Mucosa of stomach (tissue), 1 donor: ENCODE measurements around the gene ARHGAP35.
A peak's percentile ranks its signal among the peaks of the same experiment; 100 is the strongest.
"Not testable (repeated sequence)": the region's sequence is repeated elsewhere in the genome, so short reads cannot be mapped to it uniquely, and the experiment has no call there.

Experiments
- H3K27me3 ChIP-seq: one replicate; pipeline ENCODE4 v1.7.0; 2013; ENCODE audit warnings: mild to moderate bottlenecking, low read length; ENCODE audit not compliant: control insufficient read depth, insufficient read depth
- H3K36me3 ChIP-seq: one replicate; pipeline ENCODE4 v1.7.0; 2013; ENCODE audit warnings: low read length; ENCODE audit not compliant: control insufficient read depth, insufficient read depth
- H3K4me1 ChIP-seq: one replicate; pipeline ENCODE4 v1.7.0; 2013; ENCODE audit warnings: mild to moderate bottlenecking, low read length; ENCODE audit not compliant: control insufficient read depth, insufficient read depth
- H3K4me3 ChIP-seq: one replicate; pipeline ENCODE4 v1.7.0; 2013; ENCODE audit warnings: low read length
- H3K9ac ChIP-seq: one replicate; pipeline ENCODE4 v1.7.0; 2013; ENCODE audit warnings: mild to moderate bottlenecking, low read length, moderate library complexity
- H3K9me3 ChIP-seq: one replicate; pipeline ENCODE4 v1.7.0; 2013; ENCODE audit warnings: mild to moderate bottlenecking, low read length, moderate library complexity; ENCODE audit not compliant: control insufficient read depth
- donor health status: Pancreatic carcinoma.

Gene ARHGAP35

GRCh38 chr19:46862974-46863632 is 2.3 kb downstream of the ARHGAP35 start:
- H3K9me3 ChIP-seq: no peaks in the 10 kb centered on the region
- H3K9ac ChIP-seq: peak overlapping the region; percentile 64
- H3K4me1 ChIP-seq: peaks cover 42% of the 10 kb centered on the region
- H3K36me3 ChIP-seq: no peaks in the 10 kb centered on the region
- H3K4me3 ChIP-seq: peak overlapping the region; percentile 67
- H3K27me3 ChIP-seq: no peaks in the 10 kb centered on the region

- peaks cover 42% of the 10 kb centered on the region for H3K4me1 ChIP-seq
- peak overlapping the region; percentile 21 for H3K4me3 ChIP-seq
- no peaks in the 10 kb centered on the region for H3K27me3 ChIP-seq
- H3K9ac ChIP-seq: peak overlapping the region; percentile 55
- H3K36me3 ChIP-seq: no peaks in the 10 kb centered on the region
- H3K9me3 ChIP-seq: no peaks in the 10 kb centered on the region
Measured at GRCh38 chr19:46863818-46864629, 3.2 kb downstream of the ARHGAP35 start.

- H3K9ac ChIP-seq: no peak overlapping the region
- no peaks in the 10 kb centered on the region for H3K27me3 ChIP-seq
- no peak overlapping the region for H3K4me3 ChIP-seq
- H3K36me3 ChIP-seq: no peaks in the 10 kb centered on the region
- peaks cover 40% of the 10 kb centered on the region for H3K4me1 ChIP-seq
- H3K9me3 ChIP-seq: no peaks in the 10 kb centered on the region
Measured at GRCh38 chr19:46866407-46867136, 5.8 kb downstream of the ARHGAP35 start.

GRCh38 chr19:46867170-46867569 is 6.4 kb downstream of the ARHGAP35 start:
- Histone ChIP-seq H3K9ac (no peak overlapping the region), H3K9me3 (no peaks in the 10 kb centered on the region), H3K4me1 (peaks cover 34% of the 10 kb centered on the region), H3K36me3 (no peaks in the 10 kb centered on the region), H3K27me3 (no peaks in the 10 kb centered on the region), H3K4me3 (no peak overlapping the region)

GRCh38 chr19:46868025-46868802 is 7.4 kb downstream of the ARHGAP35 start:
- no peaks in the 10 kb centered on the region for H3K9me3 ChIP-seq
- H3K9ac ChIP-seq: no peak overlapping the region
- H3K4me3 ChIP-seq: no peak overlapping the region
- H3K4me1 ChIP-seq: peaks cover 24% of the 10 kb centered on the region
- no peaks in the 10 kb centered on the region for H3K27me3 ChIP-seq
- no peaks in the 10 kb centered on the region for H3K36me3 ChIP-seq

GRCh38 chr19:46871173-46871572 is 10.4 kb downstream of the ARHGAP35 start:
- not testable (repeated sequence) for H3K36me3 ChIP-seq, H3K4me3 ChIP-seq, H3K4me1 ChIP-seq, H3K9me3 ChIP-seq, H3K9ac ChIP-seq, H3K27me3 ChIP-seq

- Histone ChIP-seq H3K36me3 (no peaks in the 10 kb centered on the region), H3K4me1 (no peaks in the 10 kb centered on the region), H3K9ac (no peak overlapping the region)
Measured at GRCh38 chr19:46872967-46873366, 12.2 kb downstream of the ARHGAP35 start.

GRCh38 chr19:46875234-46875633 is 14.4 kb downstream of the ARHGAP35 start:
- Histone ChIP-seq H3K4me1 (no peaks in the 10 kb centered on the region), H3K9ac (no peak overlapping the region), H3K27me3 (no peaks in the 10 kb centered on the region), H3K4me3 (no peak overlapping the region), H3K36me3 (no peaks in the 10 kb centered on the region), H3K9me3 (no peaks in the 10 kb centered on the region)

More at GRCh38 chr19:46872967-46873366, 12.2 kb downstream of the ARHGAP35 start:
- Histone ChIP-seq H3K4me3 (no peak overlapping the region), H3K9me3 (no peaks in the 10 kb centered on the region), H3K27me3 (no peaks in the 10 kb centered on the region)

GRCh38 chr19:46875657-46876056 is 14.9 kb downstream of the ARHGAP35 start:
- H3K27me3 ChIP-seq: no peaks in the 10 kb centered on the region
- no peaks in the 10 kb centered on the region for H3K9me3 ChIP-seq
- no peak overlapping the region for H3K4me3 ChIP-seq
- no peaks in the 10 kb centered on the region for H3K36me3 ChIP-seq
- H3K4me1 ChIP-seq: no peaks in the 10 kb centered on the region
- H3K9ac ChIP-seq: no peak overlapping the region

- H3K4me3 ChIP-seq: no peak overlapping the region
- no peaks in the 10 kb centered on the region for H3K9me3 ChIP-seq
- no peaks in the 10 kb centered on the region for H3K4me1 ChIP-seq
- H3K36me3 ChIP-seq: no peaks in the 10 kb centered on the region
- no peak overlapping the region for H3K9ac ChIP-seq
- H3K27me3 ChIP-seq: no peaks in the 10 kb centered on the region
Measured at GRCh38 chr19:46878613-46879375, 18.0 kb downstream of the ARHGAP35 start.

GRCh38 chr19:46880431-46880830 is 19.6 kb downstream of the ARHGAP35 start:
- no peaks in the 10 kb centered on the region for H3K9me3 ChIP-seq
- no peak overlapping the region for H3K4me3 ChIP-seq
- H3K36me3 ChIP-seq: no peaks in the 10 kb centered on the region
- no peak overlapping the region for H3K9ac ChIP-seq
- no peaks in the 10 kb centered on the region for H3K4me1 ChIP-seq
- H3K27me3 ChIP-seq: no peaks in the 10 kb centered on the region
